GM12891 (cell line): ENCODE data around the gene HEBP2.
A peak's percentile ranks its signal among the peaks of the same experiment; 100 is the strongest.

ENCODE experiments used
- DNase-seq: peaks from one replicate; pipeline ENCODE4 v3.0.0; 2011; ENCODE audit warnings: low spot score; ENCODE audit not compliant: insufficient read length
- FAIRE-seq: peaks from 2 replicates; lab custom pipeline; 2011; peaks lifted over from hg19 to GRCh38; lab: Jason Lieb, UNC
- PAX5 ChIP-seq: IDR thresholded peaks from 2 replicates; pipeline ENCODE4 v1.6.1; 2011; ENCODE audit warnings: low read length, moderate library complexity, mild to moderate bottlenecking; ENCODE audit not compliant: insufficient read depth, severe bottlenecking
- POLR2A ChIP-seq: IDR thresholded peaks from 2 replicates; pipeline ENCODE4 v1.6.1; 2011; ENCODE audit warnings: low read depth, low read length, control low read depth
- POLR2AphosphoS5 ChIP-seq: IDR thresholded peaks from 2 replicates; pipeline ENCODE4 v1.6.1; 2011; ENCODE audit warnings: low read depth, low read length, control low read depth
- POU2F2 ChIP-seq: IDR thresholded peaks from 2 replicates; pipeline ENCODE4 v1.6.1; 2011; ENCODE audit warnings: low read depth, mild to moderate bottlenecking, control low read depth, low read length, moderate library complexity
- SPI1 ChIP-seq: IDR thresholded peaks from 2 replicates; pipeline ENCODE4 v1.6.1; 2011; ENCODE audit warnings: low read depth, low read length, control low read depth
- TAF1 ChIP-seq: IDR thresholded peaks from 2 replicates; pipeline ENCODE4 v1.6.1; 2011; ENCODE audit warnings: low read depth, low read length, control low read depth

Gene HEBP2

DNA sequence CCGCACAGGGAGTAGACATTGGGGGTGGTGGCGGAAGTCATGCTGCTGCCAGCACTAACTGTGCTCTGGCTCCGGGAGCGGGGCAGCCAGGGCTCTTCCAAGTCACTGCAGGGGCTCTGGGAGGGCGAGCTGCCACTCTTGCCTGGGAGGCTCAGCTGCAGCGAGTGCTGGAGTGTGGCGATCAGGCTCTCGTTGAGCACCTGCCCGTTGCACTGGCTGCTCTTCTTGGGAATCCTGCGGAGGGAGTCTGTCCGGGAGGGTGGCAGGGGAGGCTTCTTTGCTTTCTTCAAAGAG is 28.0 kb downstream of the HEBP2 start:
- no peak for FAIRE-seq
- no peak for DNase-seq
- TF ChIP-seq SPI1: no peak
- no peak for TF ChIP-seq POU2F2
- TF ChIP-seq TAF1: no peak
- no peak for TF ChIP-seq PAX5
- TF ChIP-seq POLR2AphosphoS5: no peak
- no peak for TF ChIP-seq POLR2A

DNA sequence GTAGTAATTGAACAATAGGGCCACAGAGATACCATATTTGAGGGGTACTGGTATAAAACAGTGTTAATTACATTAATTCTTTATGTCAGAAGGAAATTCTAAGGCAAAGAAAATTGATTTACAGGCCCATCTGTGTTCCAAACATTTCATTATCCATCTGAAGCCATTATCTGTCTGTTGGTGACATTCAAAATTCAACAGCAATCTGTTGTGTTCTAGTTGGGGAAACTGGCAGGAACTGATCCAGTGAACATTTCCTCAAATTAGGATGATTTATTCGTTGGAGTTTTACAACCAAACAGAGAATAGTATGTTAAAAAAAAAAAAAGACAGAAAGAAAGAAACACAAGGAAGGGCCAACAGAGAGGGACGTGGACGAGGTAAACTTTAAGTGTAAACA is 30.1 kb downstream of the HEBP2 start:
- TF ChIP-seq SPI1 (no peak), TAF1 (no peak), POU2F2 (no peak), POLR2AphosphoS5 (no peak), POLR2A (no peak), PAX5 (no peak)
- FAIRE-seq: no peak
- DNase-seq: no peak

DNA sequence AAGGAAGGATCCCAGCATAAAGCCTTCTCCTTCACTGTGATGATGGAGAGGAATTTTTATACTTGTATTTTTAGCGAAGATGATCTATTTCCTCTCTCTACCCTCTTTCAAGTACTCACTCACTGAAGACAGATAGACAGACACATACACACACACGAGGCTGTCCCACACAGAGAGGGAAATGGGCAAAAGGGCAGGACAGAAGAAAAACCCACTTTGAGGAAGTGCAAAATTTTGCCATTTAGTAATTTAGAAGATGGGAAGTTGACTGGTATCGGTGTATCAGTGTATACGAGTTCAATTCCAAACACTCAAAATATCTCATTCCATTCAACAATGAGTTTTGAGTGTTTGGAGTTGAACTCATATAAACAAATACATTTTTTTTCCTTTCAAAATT is 30.9 kb downstream of the HEBP2 start:
- TF ChIP-seq SPI1 (no peak), POU2F2 (no peak), POLR2A (no peak), POLR2AphosphoS5 (no peak), PAX5 (no peak), TAF1 (no peak)
- DNase-seq (no peak), FAIRE-seq (no peak)

GRCh38 chr6:138439546-138439945 is 35.5 kb downstream of the HEBP2 start:
- TF ChIP-seq POLR2AphosphoS5: no peak
- no peak for TF ChIP-seq PAX5
- no peak for TF ChIP-seq TAF1
- no peak for TF ChIP-seq POU2F2
- TF ChIP-seq POLR2A: no peak
- no peak for TF ChIP-seq SPI1
- DNase-seq (no peak), FAIRE-seq (no peak)

- TF ChIP-seq TAF1 (no peak), POU2F2 (no peak), PAX5 (no peak), POLR2A (no peak), SPI1 (no peak), POLR2AphosphoS5 (no peak)
- DNase-seq: no peak
- no peak for FAIRE-seq
Observed at GRCh38 chr6:138440296-138440695, 36.3 kb downstream of the HEBP2 start.

- TF ChIP-seq POU2F2: no peak
- TF ChIP-seq SPI1: 0 out of 2 replicates have a peak, but pooled peaks have one; percentile 19
- FAIRE-seq: no peak
- DNase-seq: no peak
Observed at GRCh38 chr6:138440758-138441357, 36.8 kb downstream of the HEBP2 start.

DNA sequence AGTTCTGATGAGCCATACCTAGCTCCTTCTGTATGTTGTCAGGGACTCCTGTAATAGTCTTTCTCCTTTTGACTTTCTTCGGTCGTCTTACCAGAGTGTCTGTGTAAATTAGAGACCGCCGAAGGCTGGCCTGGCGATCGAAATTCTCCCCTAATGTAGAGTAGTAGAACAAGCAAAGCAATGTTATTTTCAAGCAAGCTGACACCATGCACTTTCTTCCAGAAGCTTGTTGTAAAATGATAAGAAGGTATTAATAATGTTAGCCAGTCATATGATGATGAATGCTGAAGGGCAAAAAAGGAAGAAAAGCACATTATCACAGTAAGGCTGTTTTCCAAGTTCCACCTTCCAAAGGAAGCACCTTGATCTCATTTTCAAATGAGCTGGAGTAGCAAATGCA is 37.9 kb downstream of the HEBP2 start:
- TF ChIP-seq POLR2A (no peak), POU2F2 (no peak), POLR2AphosphoS5 (no peak), SPI1 (no peak)
- DNase-seq: no peak
- no peak for FAIRE-seq

GRCh38 chr6:138442663-138443062 is 38.6 kb downstream of the HEBP2 start:
- DNase-seq (no peak), FAIRE-seq (no peak)
- TF ChIP-seq PAX5: no peak
- no peak for TF ChIP-seq POLR2A
- no peak for TF ChIP-seq TAF1
- TF ChIP-seq SPI1: no peak
- no peak for TF ChIP-seq POU2F2
- TF ChIP-seq POLR2AphosphoS5: no peak

- DNase-seq: no peak
- no peak for TF ChIP-seq SPI1
- TF ChIP-seq POLR2A: no peak
- TF ChIP-seq PAX5: no peak
- TF ChIP-seq TAF1: no peak
- no peak for TF ChIP-seq POU2F2
- TF ChIP-seq POLR2AphosphoS5: no peak
- no peak for FAIRE-seq
Observed at GRCh38 chr6:138443979-138444378, 40.0 kb downstream of the HEBP2 start.

DNA sequence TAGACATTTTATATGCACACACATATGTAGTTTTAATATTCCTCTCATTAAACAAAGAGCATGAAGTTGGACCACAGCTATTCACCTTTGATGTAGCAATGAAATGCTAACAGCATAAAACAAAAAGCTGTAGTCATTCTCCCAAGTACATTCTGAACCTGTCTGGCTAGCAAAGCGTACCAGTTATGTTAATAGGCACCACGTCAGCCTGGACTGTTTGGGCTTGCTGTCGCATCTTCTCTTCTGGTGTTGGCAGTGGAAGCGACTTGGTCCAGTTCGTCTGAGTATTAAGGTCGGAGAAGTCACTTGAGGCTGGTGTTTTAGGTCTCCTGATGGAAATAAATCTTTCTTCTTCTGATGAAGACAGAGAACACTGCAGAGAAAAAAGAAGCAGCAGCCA is 42.8 kb downstream of the HEBP2 start:
- TF ChIP-seq PAX5 (no peak), POLR2AphosphoS5 (no peak), POU2F2 (no peak), POLR2A (no peak), SPI1 (no peak), TAF1 (no peak)
- no peak for FAIRE-seq

More for the DNA sequence above, 42.8 kb downstream of the HEBP2 start:
- DNase-seq: no peak
